Hypothalamus (tissue), 51 donors: Measurements from ENCODE around the gene PHF3.
A peak's percentile ranks its signal among the peaks of the same experiment; 100 is the strongest.

Experiments
- DNase-seq, 51 donors: peaks; one replicate each; lab custom pipeline; 2025; lab: John Stamatoyannopoulos, UW

Gene PHF3

GRCh38 chr6:63640062-63640461, 4.5 kb downstream of the PHF3 start:
- DNase-seq: no peak

- no peak for DNase-seq
These were observed 8.3 kb downstream of the PHF3 start for GRCh38 chr6:63643862-63644261.

DNA sequence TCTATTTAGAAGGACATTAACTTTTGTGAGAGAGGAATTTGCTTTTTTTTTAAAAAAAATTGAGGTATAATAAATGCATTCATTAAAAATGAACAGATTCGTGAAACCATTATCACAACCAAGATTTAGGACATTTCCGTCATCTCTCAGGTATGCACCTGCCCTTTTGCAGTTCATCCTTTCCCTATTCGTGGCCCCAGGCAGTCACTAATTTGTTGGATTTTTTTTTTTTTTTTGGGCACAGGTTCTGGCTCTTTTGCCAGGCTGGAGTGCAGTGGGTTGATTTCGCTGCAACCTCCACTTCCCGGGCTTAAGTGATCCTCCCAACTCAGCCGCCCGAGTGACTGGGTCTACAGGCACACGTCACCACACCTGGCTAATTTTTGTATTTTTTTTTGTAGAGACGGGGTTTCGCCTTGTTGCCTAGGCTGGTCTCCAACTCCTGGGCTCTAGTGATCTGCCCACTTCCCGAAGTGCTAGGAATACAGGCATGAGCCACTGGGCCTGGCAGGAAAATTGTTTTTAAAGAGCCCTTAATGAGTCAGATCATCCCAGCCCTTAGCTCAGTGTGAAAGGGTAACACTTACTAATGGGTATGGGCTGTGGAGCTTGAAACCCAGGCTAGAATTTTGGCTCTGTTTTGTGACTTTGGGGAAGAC, 9.2 kb downstream of the PHF3 start:
- peak in 2 of 51 donors; percentile 4 to 16 for DNase-seq

DNA sequence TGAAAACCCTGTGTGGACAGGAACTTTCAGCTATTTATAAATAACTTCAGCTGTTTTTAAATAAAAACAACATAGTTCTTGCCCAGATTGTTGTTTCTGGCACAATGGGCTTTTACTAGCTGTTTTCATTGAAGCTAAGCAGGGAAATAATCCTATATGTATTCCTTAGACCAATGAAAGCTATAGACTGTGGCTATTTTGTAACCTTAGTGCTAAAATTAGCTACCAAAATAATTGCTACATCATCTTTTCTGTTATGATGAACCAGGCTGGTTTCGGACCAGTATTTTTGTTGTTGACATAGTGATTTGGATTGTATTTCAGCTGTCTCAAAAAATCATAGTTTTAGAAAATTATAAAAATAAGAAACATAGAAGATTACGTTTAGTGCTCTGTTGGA, 13.7 kb downstream of the PHF3 start:
- no peak for DNase-seq

- DNase-seq: no peak
These were observed 14.3 kb downstream of the PHF3 start for GRCh38 chr6:63649847-63650265.

- no peak for DNase-seq
These were observed 17.4 kb downstream of the PHF3 start for GRCh38 chr6:63652980-63653379.

- peak in 1 of 51 donors; percentile 17 for DNase-seq
These were observed 25.2 kb downstream of the PHF3 start for GRCh38 chr6:63660757-63661156.

- DNase-seq: no peak
These were observed 26.2 kb downstream of the PHF3 start for GRCh38 chr6:63661769-63662168.

DNA sequence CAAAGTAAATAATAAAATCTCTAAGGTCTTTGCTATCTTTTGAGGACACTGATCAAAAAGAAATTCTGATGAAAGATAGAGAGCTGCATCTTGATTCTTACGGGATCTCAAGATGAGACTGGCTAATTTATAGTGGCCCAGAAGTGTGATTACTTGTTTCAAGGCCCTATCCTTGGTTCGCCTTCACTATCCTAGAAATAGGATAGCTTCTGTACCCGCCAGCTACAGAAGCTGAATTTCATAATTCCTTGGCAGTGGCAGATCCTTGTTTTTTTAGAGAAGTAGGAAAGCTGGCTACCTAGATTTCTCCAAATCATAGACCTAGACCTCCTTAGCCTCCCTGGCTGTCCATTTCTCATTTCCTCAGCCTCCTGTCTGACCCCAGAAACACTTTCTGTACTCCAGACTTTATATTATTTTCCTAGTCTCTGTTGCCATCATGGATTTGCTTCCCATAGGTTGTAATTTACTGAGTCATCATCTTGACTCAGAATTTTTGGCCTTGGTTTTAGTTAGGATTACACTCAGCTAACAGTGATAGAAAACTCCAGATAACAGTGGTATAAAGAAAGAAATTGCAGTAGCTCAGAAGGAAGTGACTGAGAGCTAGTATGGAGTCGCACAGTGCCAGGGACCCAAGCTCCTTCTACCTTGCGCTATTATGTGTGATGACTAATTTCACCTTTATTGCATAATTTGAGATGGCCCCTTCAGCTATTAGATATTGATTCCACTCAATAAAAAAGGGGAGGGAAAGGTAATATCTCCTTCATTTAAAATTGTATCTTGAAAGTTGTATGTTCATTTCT, 27.7 kb downstream of the PHF3 start:
- no peak for DNase-seq

DNA sequence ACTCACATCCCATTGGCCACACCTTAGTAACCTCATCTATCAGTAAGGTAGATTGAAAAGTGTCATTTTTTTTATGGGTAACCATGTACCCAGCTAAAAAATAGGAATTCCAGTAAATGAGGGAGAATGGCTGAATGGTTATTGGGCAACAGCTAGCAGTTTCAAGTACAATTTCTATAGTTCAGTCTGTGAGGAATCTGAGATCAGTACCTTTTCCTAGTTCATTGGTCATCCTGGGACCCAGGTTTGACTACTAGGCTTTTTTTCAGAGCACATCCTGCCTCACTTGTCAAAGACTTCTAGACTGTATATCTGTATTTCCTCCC, 28.3 kb downstream of the PHF3 start:
- DNase-seq: no peak

DNA sequence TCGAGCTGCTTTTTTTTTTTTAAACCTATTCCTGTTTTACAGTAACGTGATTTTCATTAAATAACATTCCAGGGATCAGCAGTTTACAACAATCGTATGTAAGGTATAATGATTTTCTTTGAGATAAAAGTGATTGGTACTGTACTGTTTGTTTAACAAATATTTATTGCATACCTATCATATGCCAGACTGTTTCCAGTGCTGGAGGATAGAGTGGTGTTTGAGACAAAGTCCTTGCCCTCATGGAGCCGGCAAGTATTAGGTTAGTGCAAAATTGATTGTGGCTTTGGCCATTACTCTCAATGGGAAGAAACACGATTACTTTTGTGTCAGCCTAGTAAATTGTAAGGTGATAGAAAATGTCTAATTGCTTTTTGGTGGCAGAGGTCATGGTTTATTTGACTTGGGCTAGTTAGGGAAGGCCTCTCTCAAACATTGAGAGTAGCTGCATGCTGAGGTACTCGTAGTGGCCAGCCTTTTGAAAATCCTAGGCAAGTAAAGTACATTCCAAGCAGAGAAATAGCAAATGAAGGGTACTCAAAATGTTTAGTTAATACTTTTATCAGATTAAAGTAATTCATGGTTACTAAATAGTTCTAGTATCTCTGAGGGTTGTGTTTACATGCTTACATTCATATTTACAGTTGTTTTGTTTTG, 35.6 kb downstream of the PHF3 start:
- DNase-seq: no peak

- no peak for DNase-seq
These were observed 37.1 kb downstream of the PHF3 start for GRCh38 chr6:63672582-63673129.

DNA sequence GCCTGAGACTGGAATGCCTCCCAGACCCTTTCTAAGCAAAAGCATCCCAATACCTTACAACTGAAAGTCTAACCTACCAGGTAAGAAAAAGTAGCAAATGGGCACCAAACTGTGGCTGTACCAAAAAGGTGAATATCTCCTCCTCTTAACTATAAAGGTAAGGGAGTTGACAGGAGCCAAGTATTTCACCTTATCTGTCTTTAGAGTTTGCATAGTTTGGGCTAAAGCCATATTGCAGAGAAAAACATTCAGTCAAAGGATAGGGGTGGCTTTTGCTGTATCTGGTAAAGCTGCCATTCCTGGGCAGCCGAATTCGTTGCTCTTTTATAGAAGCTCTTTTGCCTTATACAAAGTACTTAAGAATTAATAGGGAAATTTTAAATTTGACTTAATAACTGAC, 38.1 kb downstream of the PHF3 start:
- no peak for DNase-seq

DNA sequence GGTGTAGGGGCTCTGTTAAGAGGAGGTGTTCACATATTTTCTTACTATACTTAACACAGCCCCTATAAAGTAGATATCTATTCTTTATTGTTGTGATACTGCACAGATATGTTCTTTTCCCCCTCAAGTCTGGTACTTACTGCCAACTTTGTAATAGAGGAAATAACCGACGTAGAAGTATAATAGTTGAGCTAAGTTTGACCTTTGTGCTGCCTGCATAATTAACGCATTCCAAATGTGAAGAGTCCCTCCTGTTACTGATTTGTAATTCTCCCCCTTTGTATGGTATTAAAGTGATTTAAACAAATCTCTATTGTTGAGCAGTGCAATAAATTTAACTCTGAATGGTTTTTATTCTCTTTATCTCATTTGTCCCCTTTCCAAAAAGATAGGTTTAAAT, 39.0 kb downstream of the PHF3 start:
- DNase-seq: no peak

DNA sequence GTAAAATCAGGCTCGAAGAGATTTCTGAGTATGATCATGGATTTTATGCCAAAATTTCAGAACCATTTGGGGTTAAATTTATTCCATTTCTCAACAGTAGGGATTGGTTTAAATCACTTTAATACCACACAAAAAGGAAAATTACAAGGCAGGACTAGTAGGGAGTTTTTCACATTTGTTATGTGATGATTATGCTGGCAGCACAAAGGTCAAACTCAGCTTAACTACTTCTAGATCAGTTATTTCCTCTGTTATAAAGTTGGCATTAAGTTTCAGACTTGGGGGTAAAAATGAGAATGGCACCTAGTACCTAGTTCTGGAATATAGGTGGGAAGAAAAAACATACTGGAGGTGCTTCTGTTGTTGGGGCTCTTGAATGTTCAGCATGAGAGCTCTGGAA, 39.5 kb downstream of the PHF3 start:
- no peak for DNase-seq

DNA sequence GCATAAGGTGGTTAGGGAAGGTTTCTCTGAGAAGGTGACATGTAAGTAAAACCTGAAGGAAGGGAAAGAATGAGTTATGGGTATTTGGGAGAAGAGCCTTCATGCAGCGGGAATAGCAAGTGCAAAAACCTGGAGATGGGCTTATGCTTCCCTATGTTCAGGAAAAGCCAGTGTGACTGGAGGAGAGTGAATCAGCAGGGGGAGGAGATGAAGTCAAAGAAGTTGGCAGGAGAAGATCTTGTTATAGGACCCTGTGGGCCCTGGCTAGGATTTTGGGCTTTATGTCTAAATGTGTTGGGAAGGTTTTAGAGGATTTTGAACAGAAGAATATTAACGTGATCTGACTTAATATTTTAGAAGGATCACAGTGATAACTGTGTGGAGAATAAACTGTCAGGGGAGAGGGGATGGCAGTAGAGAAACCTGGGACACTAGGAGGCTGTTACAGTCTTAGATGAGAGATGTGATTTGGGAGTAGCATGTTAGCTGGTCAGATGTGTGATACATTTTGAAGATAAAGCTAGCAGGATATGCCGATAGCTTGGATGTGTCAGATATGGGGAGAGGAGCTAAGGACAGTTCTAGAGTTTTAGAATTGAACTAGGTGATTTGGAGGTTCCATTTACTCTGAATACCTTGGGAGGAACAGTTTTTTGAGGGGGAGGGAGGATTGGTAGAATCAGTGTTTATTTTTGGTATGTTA, 41.0 kb downstream of the PHF3 start:
- no peak for DNase-seq

DNA sequence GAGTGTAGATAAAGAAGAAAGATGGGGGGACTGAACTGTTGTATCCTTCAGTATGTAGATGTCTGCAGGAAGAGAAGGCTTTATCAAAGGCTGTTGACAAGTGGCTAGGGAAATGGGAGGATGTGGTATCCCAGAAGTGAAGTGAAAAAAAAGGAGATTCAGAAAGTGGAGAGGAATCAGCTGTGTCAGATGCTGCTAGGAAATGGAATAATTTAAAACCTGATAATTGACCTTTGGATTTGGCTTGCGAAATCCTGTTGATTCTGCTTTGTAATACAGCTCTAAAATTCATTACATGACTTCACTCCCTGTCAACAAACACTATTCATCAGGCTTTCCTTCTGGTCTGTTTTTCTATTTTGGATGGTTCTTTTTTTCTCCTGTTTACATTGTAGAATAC, 41.7 kb downstream of the PHF3 start:
- no peak for DNase-seq

DNA sequence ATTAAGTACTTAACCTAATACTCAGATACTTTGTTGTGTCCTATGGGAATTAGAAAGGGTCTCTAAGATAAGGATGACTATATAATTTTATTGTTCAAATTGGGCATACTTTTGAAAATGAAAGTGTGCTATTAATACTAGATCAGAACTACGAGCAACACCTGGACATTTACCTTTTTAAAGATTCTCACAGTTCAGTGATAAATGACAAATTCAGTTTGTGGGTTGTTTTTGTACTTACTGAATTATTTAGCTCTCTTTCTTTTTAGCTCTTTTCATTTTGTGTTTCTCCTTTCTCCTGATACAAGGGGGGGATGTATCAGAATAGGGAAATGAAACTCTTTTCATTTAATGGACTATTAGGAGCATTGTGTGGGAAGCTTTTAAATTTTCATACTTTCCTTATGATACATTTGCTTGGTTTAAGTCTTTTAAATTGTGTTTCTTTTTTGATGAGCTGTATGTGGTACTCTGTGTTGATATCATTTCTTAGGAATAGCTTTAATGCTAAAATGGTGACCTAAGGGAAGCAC, 47.5 kb downstream of the PHF3 start:
- DNase-seq: no peak

DNA sequence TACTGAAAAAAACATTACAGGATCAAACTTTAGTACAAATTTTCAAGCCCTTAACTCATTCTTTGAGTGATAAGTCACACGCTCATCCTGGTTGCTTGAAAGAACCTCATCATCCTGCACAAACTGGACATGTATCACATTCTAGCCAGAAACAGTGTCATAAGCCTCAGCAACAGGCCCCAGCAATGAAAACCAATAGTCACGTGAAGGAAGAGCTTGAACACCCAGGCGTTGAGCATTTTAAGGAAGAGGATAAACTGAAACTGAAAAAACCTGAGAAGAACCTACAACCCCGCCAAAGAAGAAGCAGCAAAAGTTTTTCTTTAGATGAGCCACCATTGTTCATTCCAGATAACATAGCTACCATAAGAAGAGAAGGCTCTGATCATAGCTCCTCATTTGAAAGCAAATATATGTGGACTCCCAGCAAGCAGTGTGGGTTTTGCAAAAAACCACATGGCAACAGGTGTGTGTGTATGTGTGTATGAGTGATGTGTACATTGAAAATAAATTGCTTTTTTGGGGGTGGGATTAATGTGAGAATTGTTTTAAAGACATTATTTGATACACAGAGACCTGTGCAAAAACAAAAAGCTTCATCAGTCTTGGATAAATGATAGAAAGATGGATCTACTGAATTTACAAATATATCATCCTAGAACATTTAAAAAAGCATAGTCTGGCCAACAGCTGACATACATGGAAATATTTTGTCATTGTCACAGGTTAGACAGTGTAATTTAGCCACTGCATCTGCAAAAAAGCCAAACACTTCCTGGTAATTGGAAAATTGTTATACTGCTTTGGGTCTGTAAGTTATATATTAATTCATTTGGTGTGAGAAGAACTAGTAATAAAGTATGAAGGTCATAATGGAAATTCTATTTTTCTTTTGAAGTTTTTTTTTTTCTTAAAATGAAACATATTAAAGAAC, 50.1 kb downstream of the PHF3 start:
- no peak for DNase-seq

DNA sequence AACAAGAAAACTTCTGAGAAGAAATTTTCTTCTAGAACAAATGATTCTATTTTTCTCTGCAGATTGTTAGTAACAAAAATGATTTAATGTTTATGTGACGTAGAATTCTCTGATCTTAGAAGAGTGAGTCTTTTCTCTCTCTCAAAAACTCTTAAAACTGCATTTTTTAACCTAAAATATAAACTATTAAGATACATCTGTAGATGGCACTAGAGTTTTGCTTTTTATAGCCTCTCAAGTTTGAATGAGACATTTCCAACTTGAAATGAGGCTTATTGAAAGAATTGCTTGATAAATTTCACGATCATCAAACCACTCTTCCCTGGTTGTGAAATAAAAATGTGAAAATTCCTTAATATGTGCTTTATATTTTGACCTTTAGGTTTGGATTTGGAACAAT, 53.8 kb downstream of the PHF3 start:
- DNase-seq: peak in 1 of 51 donors; percentile 15
